ENCODE data around the gene CCNK. TPM values are rescaled to one million over a fixed set of nuclear protein-coding genes. Genes with fewer than 3 reads are reported as not detected.

Gene CCNK
- polyA plus RNA-seq (ENCODE audit: insufficient read length in 4 of 4): 10 to 100 TPM; 45.8 to 57.0 (median 50.4) TPM

DNA sequence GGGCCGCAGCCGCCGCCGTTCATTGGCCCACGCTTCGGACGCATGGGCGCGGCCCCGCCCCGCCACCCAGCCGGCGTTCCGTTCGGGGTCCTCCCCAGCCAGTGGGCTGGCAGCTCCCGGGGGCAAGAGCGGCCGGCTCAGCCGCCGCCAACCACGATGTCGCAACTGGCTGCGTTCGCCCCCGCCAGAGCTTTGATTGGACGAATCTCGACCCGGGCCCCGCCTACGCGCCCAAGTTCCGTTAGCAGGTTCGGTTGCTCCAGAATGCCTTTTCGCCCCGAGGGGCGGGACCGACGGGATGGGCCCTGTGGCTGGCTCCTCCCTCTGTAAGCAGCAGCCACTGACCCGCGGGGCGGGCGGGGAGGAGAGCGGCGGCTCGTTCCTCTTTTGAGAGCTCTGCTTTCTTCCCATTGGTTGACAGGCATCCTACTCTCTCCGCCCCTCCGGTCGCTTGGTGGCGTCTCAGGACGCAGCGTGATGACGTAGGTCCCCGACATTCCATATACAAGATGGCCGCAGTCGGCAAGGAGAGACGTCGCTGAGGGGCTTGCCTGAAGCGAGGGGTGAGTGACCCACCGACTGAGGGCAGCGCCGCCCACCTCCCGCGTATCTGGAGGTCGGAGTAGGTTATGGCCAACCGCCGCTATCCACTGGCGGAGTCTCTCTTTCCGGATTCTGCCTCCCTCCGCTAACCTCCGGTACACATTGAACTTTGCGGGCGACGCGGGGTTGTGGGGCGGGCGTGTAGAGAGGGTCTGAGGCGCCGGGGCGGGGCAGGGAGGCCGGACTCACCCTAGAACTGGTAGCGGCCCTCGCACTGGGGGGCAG is at the start of gene CCNK:
Gene CCNK, plus strand, starts transcription at position 493 of the 828 bp plus-strand sequence. CDS start 11,269 bp downstream, outside the sequence.
- peak; percentile 99 to 100 (median 100) for DNase-seq (ENCODE audit: low read depth in 4 of 4, low spot score in 3 of 4)

DNA sequence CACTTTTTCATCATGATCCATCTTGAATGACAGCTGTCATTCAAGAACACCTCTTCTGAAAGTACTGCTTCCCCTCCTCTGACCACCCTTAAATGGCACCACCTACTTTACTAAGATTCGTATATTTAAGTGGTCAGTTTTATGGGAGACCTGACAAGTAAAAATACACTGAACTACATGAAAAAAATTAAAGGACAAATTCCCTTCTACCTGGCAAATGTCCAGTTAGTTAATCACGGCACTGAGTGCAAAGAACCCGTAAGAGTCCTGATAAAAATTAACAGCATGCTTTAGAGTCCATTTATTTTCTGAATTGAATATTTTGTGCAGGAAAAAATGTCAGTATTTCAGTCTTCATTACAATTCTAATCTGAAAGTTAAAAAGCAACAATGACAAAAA is 49.2 kb upstream of the CCNK start:
- no peak for DNase-seq (ENCODE audit: low read depth in 4 of 4, low spot score in 3 of 4)

DNA sequence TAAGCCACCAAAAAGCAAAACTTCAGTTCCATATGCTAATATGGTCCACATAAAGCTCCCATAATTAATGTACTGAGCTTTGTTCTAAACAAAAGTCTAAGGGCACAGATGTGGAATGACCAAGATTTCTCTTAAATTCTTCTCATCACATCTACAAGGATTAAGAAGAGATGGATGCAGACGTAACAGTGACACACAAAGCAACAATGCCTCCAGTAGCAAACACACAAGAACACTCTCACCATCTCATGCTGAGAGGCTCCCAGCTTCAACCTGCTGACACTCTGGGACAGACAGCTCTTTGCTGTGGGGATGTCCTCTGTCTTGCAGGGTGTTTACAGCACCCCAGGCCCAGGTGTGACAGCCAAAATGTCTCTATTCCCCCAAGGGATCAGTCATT is 48.7 kb upstream of the CCNK start:
- DNase-seq (ENCODE audit: low read depth in 4 of 4, low spot score in 3 of 4): no peak

GRCh38 chr14:99435327-99435726 is 45.9 kb upstream of the CCNK start:
- no peak for DNase-seq (ENCODE audit: low read depth in 4 of 4, low spot score in 3 of 4)

- DNase-seq (ENCODE audit: low read depth in 4 of 4, low spot score in 3 of 4): no peak
These were observed 44.7 kb upstream of the CCNK start for GRCh38 chr14:99436247-99437180.

- no peak for DNase-seq (ENCODE audit: low read depth in 4 of 4, low spot score in 3 of 4)
These were observed 43.5 kb upstream of the CCNK start for GRCh38 chr14:99437706-99438105.

DNA sequence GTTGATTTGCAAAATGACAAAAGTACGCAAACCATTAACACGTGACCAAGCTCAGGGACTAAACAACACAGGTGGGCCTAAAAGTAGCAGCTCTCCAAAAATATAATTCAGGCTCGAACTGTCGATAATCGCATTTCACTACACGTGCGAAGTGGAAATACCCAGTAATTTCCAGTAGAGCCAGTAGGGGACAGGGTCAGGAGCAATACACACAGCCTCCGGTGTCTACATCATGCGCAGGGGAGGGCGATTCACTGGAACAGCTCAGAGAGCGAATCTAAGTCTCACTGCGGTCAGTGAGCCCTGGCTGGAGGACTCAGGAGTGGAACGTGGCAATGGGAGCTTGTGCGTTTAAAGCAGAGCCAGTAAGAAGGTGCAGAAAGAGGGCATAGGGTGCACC is 40.9 kb upstream of the CCNK start:
- no peak for DNase-seq (ENCODE audit: low read depth in 4 of 4, low spot score in 3 of 4)

DNA sequence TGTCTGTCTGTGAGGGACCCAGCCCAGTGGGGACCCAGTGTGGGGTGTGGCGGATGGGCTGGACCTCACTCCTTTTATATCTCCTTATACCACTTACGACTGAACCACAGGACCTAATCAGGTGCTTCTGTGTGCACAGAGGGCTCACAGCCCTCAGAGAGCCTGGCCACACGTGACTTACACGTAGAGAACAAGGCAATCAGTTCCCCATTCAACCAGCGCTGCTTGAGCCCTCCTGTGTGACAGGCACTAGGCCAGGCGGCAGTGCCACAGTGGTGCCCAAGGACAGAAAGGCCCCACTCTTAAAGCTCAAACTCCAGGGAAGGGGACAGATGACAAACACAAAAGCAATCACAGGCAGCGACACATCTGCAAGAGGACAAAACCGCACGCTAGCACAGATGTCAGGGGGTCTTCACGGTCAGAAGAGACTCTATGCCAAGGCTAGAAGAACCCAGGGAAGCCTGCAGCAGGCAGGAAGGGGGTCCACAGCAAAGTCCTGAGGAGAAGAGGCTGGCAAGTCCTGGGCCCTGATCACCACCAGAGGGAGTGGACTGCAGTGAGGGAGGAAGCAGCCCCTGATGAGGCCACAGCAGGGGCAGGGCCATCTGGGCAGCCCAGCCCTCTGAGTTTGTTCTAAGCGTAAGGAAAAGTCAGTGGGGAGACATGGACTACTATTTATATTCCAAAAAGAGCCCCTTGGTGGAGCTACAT is 39.9 kb upstream of the CCNK start:
- DNase-seq (ENCODE audit: low read depth in 4 of 4, low spot score in 3 of 4): no peak

DNA sequence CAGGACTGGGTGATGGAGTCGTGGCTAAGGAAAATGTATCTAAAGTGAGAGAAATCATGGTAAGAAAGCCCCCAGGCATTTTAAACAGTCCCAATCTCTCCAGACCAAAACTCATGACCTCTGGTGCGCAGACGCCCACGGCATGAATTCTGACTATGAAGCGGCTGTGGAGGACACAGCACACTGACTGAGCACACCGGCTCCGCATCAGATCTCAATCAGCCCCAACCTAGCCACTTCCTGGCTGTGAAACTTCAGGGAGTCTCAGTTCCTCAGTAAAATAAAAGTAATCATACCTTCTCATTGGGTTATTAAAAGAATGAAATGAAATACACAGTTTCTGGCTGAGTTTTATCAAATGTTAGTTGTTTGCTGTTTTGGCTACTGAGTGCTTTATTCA is 39.3 kb upstream of the CCNK start:
- DNase-seq (ENCODE audit: low read depth in 4 of 4, low spot score in 3 of 4): no peak

- DNase-seq (ENCODE audit: low read depth in 4 of 4, low spot score in 3 of 4): no peak
These were observed 35.3 kb upstream of the CCNK start for GRCh38 chr14:99445931-99446330.

GRCh38 chr14:99447739-99448138 is 33.5 kb upstream of the CCNK start:
- no peak for DNase-seq (ENCODE audit: low read depth in 4 of 4, low spot score in 3 of 4)

GRCh38 chr14:99450266-99450665 is 30.9 kb upstream of the CCNK start:
- DNase-seq (ENCODE audit: low read depth in 4 of 4, low spot score in 3 of 4): no peak

- no peak for DNase-seq (ENCODE audit: low read depth in 4 of 4, low spot score in 3 of 4)
These were observed 30.0 kb upstream of the CCNK start for GRCh38 chr14:99451234-99451633.

GRCh38 chr14:99452968-99453367 is 28.2 kb upstream of the CCNK start:
- no peak for DNase-seq (ENCODE audit: low read depth in 4 of 4, low spot score in 3 of 4)

GRCh38 chr14:99454246-99454645 is 27.0 kb upstream of the CCNK start:
- DNase-seq (ENCODE audit: low read depth in 4 of 4, low spot score in 3 of 4): no peak

- DNase-seq (ENCODE audit: low read depth in 4 of 4, low spot score in 3 of 4): no peak
These were observed 21.6 kb upstream of the CCNK start for GRCh38 chr14:99459481-99460100.

- DNase-seq (ENCODE audit: low read depth in 4 of 4, low spot score in 3 of 4): no peak
These were observed 20.4 kb upstream of the CCNK start for GRCh38 chr14:99460793-99461192.

DNA sequence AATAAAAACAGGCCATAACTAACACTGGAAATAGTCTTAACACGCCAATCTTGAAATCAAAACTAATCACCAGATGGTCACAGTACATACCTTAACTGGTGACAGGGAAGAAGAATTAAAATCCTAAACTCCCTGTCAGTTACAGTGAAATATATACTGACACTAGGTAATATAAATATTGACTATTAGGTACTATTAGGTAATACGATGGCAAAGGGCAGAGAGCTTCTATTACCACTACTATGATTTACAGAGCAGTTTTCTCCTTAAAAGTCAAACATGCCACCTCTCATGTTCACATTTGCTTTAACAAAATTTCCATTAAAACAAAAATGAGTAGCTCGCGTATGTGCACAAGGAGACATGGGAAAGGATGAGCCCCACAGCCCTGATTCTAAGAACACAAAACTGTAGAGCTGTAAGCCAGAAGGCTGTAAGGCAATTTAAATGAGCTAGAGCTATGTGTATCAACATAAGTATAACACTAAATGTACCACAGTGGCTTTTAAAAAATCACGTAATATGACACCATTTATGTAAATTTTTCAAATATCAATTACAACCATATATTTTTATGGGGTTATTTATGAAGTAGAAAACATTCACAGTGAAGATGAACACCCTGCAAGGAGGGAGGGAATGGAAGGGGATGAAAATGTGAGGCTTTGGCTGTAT is 19.7 kb upstream of the CCNK start:
- DNase-seq (ENCODE audit: low read depth in 4 of 4, low spot score in 3 of 4): no peak

GRCh38 chr14:99462210-99462609 is 19.0 kb upstream of the CCNK start:
- DNase-seq (ENCODE audit: low read depth in 4 of 4, low spot score in 3 of 4): no peak

- DNase-seq (ENCODE audit: low read depth in 4 of 4, low spot score in 3 of 4): no peak
These were observed 17.2 kb upstream of the CCNK start for GRCh38 chr14:99463974-99464373.
